A549 (cell line): Measurements from ENCODE around the gene OR52B2. TPM values are rescaled to one million over a fixed set of nuclear protein-coding genes. Genes with fewer than 3 reads are reported as not detected.

ENCODE experiments used
- ATAC-seq, 2 experiments: fragments of 200-7000 bp in 1 of 2; fragments of >200 bp in 1 of 2; cut with Nextera tagmentation in 1 of 2; cut with Tn5 transposase in 1 of 2; 3 replicates each; pipeline versions ENCODE4 v1.8.0 to v1.9.1; 2018 to 2020; ENCODE audit warnings: mild to moderate bottlenecking in 1 of 2, moderate library complexity in 1 of 2
- CTCF ChIA-PET: fragments of 300-600 bp; sonication (Branson Sonifier 250); formaldehyde crosslinking; extraction: SDS; loops from one replicate; lab custom pipeline; 2021; ENCODE audit warnings: antibody characterized with exemption, inconsistent platforms; lab: Yijun Ruan, JAX
- POLR2A ChIA-PET: fragments of 350-600 bp; formaldehyde crosslinking; extraction: SDS; loops from one replicate; lab custom pipeline; 2021; ENCODE audit warnings: antibody characterized with exemption, inconsistent platforms; lab: Yijun Ruan, JAX
- DNase-seq, 2 experiments: peaks; one replicate each; pipeline versions ENCODE4 v3.0.0 to v3.0.0-alpha.2; 2011 to 2016; ENCODE audit warnings: low read depth in 1 of 2, low spot score in 1 of 2
- FAIRE-seq: peaks from 2 replicates; lab custom pipeline; 2011; peaks lifted over from hg19 to GRCh38; lab: Jason Lieb, UNC
- H3K27ac ChIP-seq, 2 experiments: fragments of >200 bp; sonication (Bioruptor Twin); formaldehyde crosslinking; 3 replicates each; pipeline ENCODE4 v1.5.1; 2016 to 2017
- H3K4me1 ChIP-seq: fragments of >200 bp; sonication (Bioruptor Twin); formaldehyde crosslinking; 3 replicates; pipeline ENCODE4 v1.6.1; 2016
- H3K4me2 ChIP-seq: fragments of >200 bp; sonication (Bioruptor Twin); formaldehyde crosslinking; 3 replicates; pipeline ENCODE4 v1.6.1; 2016
- H3K4me3 ChIP-seq: fragments of >200 bp; sonication (Bioruptor Twin); formaldehyde crosslinking; 3 replicates; pipeline ENCODE4 v1.5.1; 2016
- H3K9me3 ChIP-seq: fragments of >200 bp; sonication (Bioruptor Twin); formaldehyde crosslinking; 3 replicates; pipeline ENCODE4 v1.6.1; 2016
- CBX8 ChIP-seq: fragments of 200-600 bp; sonication (generic); IDR thresholded peaks from 2 replicates; pipeline ENCODE4 v1.6.1; 2016
- CHD4 ChIP-seq: fragments of 200-600 bp; sonication (generic); IDR thresholded peaks from 2 replicates; pipeline ENCODE4 v1.6.1; 2016; ENCODE audit warnings: antibody characterized with exemption, mild to moderate bottlenecking, borderline replicate concordance
- EHMT2 ChIP-seq: fragments of 200-600 bp; sonication (generic); IDR thresholded peaks from 2 replicates; pipeline ENCODE4 v1.6.1; 2016; ENCODE audit warnings: antibody characterized with exemption, low read depth, mild to moderate bottlenecking, moderate library complexity
- EP300 ChIP-seq, 2 experiments: fragments of >200 bp; sonication (Bioruptor Twin); formaldehyde crosslinking; IDR thresholded peaks; 2 replicates in 1 of 2; 3 replicates in 1 of 2; pipeline ENCODE4 v1.6.1; 2016 to 2017
- ESRRA ChIP-seq: fragments of 150-350 bp; IDR thresholded peaks from 2 replicates; pipeline ENCODE4 v1.6.1; 2014; ENCODE audit warnings: mild to moderate bottlenecking, low read length, borderline replicate concordance
- GATA3 ChIP-seq: IDR thresholded peaks from 2 replicates; pipeline ENCODE4 v1.6.1; 2012; ENCODE audit warnings: borderline replicate concordance
- HDAC2 ChIP-seq: fragments of 200-600 bp; sonication (generic); IDR thresholded peaks from 2 replicates; pipeline ENCODE4 v1.6.1; 2016
- HOXA7 ChIP-seq: fragments of 250-450 bp; sonication (Bioruptor Pico); IDR thresholded peaks from 2 replicates; pipeline ENCODE4 v1.5.0; 2020; ENCODE audit warnings: mild to moderate bottlenecking, moderate library complexity
- JUN ChIP-seq, 2 experiments: fragments of >200 bp; sonication (Bioruptor Twin); formaldehyde crosslinking; IDR thresholded peaks; 2 replicates in 1 of 2; 3 replicates in 1 of 2; pipeline ENCODE4 v1.6.1; 2016 to 2017
- JUNB ChIP-seq: fragments of >200 bp; sonication (Bioruptor Twin); formaldehyde crosslinking; IDR thresholded peaks from 2 replicates; pipeline ENCODE4 v1.6.1; 2016
- KDM1A ChIP-seq: fragments of 200-600 bp; sonication (generic); IDR thresholded peaks from 2 replicates; pipeline ENCODE4 v1.6.1; 2016; ENCODE audit warnings: low read depth, mild to moderate bottlenecking
- MAFK ChIP-seq: fragments of 450-650 bp; IDR thresholded peaks from 2 replicates; pipeline ENCODE4 v1.6.1; 2014; ENCODE audit not compliant: partially characterized antibody
- MYC ChIP-seq: IDR thresholded peaks from 2 replicates; pipeline ENCODE4 v1.6.1; 2012; ENCODE audit warnings: mild to moderate bottlenecking, inconsistent platforms, low read length, improper control_type of control experiment, borderline replicate concordance
- POLR2A ChIP-seq: IDR thresholded peaks from 2 replicates; pipeline ENCODE4 v1.6.1; 2012; ENCODE audit warnings: mild to moderate bottlenecking, low read length
- POLR2AphosphoS2 ChIP-seq: conservative IDR thresholded peaks from 2 replicates; pipeline ENCODE4 v1.6.1; 2012; ENCODE audit warnings: low read length, improper control_type of control experiment, inconsistent platforms
- RAD21 ChIP-seq, 2 experiments: fragments of >200 bp in 1 of 2; sonication (Bioruptor Twin) in 1 of 2; formaldehyde crosslinking in 1 of 2; IDR thresholded peaks in 1 of 2; conservative IDR thresholded peaks in 1 of 2; 2 replicates in 1 of 2; 3 replicates in 1 of 2; pipeline ENCODE4 v1.6.1; 2012 to 2018; ENCODE audit warnings: inconsistent platforms in 1 of 2
- RARB ChIP-seq: fragments of 250-450 bp; sonication (Bioruptor Pico); IDR thresholded peaks from 2 replicates; pipeline ENCODE4 v1.8.0; 2021; ENCODE audit warnings: mild to moderate bottlenecking, moderate library complexity
- SMC3 ChIP-seq: fragments of >200 bp; sonication (Bioruptor Twin); formaldehyde crosslinking; IDR thresholded peaks from 3 replicates; pipeline ENCODE4 v1.6.1; 2018; ENCODE audit warnings: inconsistent platforms
- TFCP2L1 ChIP-seq: fragments of 250-450 bp; sonication (Bioruptor Pico); IDR thresholded peaks from 2 replicates; pipeline ENCODE4 v1.5.0; 2021; ENCODE audit warnings: mild to moderate bottlenecking
- ZC3H11A ChIP-seq: fragments of 450-650 bp; IDR thresholded peaks from 2 replicates; pipeline ENCODE4 v1.6.1; 2014; ENCODE audit warnings: antibody characterized with exemption, mild to moderate bottlenecking
- WGBS: methylation state at CpG from one replicate; pipeline ENCODE4 v1.1.6; 2017; ENCODE audit errors: missing lambda C conversion rate; 5-methylcytosine and 5-hydroxymethylcytosine counted together
- polyA plus RNA-seq, 4 experiments: library from polyadenylated mRNA; depleted of rRNA in 3 of 4; stranded (reverse); fragments of >200 nt; fragmentation: RNase III in 1 of 4; extraction: RNeasy Plus Mini Kit Qiagen cat#74134 plus additional on column Dnase treatment in 1 of 4; gene quantifications; 2 replicates in 3 of 4; 3 replicates in 1 of 4; pipeline ENCODE4 v1.2.3, GENCODE V29; 2011 to 2017
- TF ChIP-seq, protein P1 (sequence below): fragments of 250-450 bp; sonication (Bioruptor Pico); IDR thresholded peaks from 2 replicates; pipeline ENCODE4 v1.5.0; 2020; ENCODE audit warnings: low read depth, mild to moderate bottlenecking, moderate library complexity
- TF ChIP-seq, protein P2 (sequence below): IDR thresholded peaks from 2 replicates; pipeline ENCODE4 v1.6.1; 2012; ENCODE audit warnings: low read depth, borderline replicate concordance
- TF ChIP-seq, protein P3 (sequence below): fragments of 150-350 bp; IDR thresholded peaks from 2 replicates; pipeline ENCODE4 v1.6.1; 2014; ENCODE audit warnings: low read depth, mild to moderate bottlenecking, low read length

OR52B2 gene
- polyA plus RNA-seq, 2 of the 4 experiments (the other 2 are of a cell fraction), result not detected

DNA sequence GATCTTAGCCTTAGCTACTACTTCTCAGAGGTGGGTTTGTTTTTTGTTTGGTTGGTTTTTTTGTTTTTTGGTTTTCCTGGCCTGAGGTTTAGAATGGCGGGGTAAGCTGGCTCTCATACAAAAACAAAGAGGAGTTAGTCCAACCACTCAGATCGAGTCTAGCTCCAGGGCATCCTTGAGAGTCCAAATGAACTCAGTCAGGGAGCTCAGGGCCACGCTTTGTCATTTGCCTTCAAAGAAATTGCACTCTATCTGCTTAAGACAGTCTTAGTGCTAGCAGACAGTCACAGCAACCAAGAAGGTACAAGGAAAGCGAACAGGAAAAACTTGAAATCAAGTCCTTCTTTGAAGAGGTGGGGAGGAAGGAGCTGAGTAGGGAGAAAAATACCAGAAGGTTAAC lies 46.4 kb upstream of the OR52B2 start:
- H3K9me3 ChIP-seq, result no peaks in the 10 kb centered on the region
- no peak overlapping the region for H3K4me2 ChIP-seq
- CTCF ChIA-PET, result interaction anchor here (1.0 to 1.3 kb wide), 2 partner anchors 10 to 35 kb away, joined by 4 to 5 read pairs; no protein-coding TSS in a partner anchor
- no peak overlapping the region for H3K27ac ChIP-seq
- peaks cover 7% of the 10 kb centered on the region; the same call in 2 of the 3 replicates for H3K4me1 ChIP-seq
- no peak for FAIRE-seq
- no peak overlapping the region for H3K4me3 ChIP-seq
- POLR2A ChIA-PET, result no interaction called here
- no peak for TF ChIP-seq MYC
- no peak for DNase-seq
- 86% methylated on average over 4 of the region's 4 CpGs for WGBS
- ATAC-seq, result no peak

DNA sequence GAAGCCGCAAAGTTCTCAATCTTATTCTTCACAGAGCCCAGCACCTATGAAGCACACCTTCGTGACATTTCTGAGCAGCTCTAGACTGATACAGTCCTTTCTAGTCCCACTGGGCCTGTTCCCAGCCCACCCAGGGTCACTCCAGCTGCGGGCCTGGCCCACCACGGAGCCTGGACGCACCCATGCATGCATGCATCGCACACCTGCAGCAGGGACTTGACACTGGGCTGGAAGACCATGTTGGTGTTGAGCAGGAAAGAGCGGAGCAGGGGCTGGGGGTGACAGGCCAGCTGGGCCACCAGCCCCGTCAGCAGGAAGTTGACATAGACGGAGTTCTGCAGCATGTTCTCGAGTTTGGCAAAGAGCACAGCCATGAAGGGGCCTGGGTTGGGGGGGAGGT lies 44.4 kb upstream of the OR52B2 start:
- ChIA-PET POLR2A (no interaction called here), CTCF (interaction anchor here (1.3 kb wide), 1 partner anchor 10 kb away, joined by 3 read pairs; no protein-coding TSS in a partner anchor)
- no peak overlapping the region for H3K4me2 ChIP-seq
- peaks cover 4% of the 10 kb centered on the region; the same call in 2 of the 3 replicates for H3K4me1 ChIP-seq
- FAIRE-seq (no peak), DNase-seq (no peak), ATAC-seq (no peak)
- TF ChIP-seq SMC3 (no peak), MAFK (no peak), GATA3 (no peak), HOXA7 (CRISPR knock-in tag) (no peak), TFCP2L1 (no peak), EHMT2 (no peak), KDM1A (no peak), EP300 (IDR thresholded peaks at IDR 0.05) (no peak), CBX8 (no peak), JUN (IDR thresholded peaks at IDR 0.05) (no peak)
- TF ChIP-seq, protein P1, sequence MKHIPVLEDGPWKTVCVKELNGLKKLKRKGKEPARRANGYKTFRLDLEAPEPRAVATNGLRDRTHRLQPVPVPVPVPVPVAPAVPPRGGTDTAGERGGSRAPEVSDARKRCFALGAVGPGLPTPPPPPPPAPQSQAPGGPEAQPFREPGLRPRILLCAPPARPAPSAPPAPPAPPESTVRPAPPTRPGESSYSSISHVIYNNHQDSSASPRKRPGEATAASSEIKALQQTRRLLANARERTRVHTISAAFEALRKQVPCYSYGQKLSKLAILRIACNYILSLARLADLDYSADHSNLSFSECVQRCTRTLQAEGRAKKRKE, result no peak
- no peaks in the 10 kb centered on the region for H3K9me3 ChIP-seq
- 95% methylated on average over 8 of the region's 10 CpGs for WGBS
- no peak overlapping the region for H3K27ac ChIP-seq
- H3K4me3 ChIP-seq, result no peak overlapping the region

DNA sequence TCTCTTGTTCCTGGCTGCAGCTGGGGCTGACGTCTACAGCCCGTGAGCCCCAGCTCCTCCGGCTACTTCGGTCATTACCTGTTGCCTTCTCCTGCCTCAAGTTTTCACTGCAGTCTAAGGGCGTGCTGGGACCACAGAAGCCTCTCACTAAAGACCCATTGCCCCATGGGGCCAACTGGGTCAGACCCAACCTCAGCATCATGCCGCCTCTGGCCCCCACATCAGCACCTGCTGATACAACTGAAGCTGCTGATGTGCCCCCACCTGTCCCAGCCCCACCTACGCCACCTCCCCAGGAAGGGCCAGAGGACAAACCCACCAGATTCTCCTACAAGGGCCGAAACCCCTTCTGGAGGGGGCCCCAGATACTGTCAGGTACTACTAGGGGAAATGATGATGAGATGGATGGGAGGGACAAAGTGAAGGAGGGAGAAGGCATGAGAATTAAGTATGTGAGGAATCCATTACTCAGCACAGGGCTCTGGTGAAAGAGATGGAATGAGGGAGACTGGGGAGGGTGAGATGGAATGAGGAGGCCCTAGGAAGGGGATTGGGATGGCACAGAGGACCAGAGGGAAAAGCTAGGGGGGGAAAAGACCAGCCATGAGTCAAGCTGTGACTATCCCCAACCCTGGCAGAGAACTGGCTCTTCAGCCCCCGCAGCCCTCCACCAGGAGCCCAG lies 40.3 kb upstream of the OR52B2 start:
- ATAC-seq (no peak; a peak in 1 of 6 replicates), FAIRE-seq (no peak), DNase-seq (no peak)
- Histone ChIP-seq H3K4me3 (no peak overlapping the region), H3K4me2 (no peak overlapping the region), H3K27ac (no peak overlapping the region), H3K9me3 (no peaks in the 10 kb centered on the region), H3K4me1 (no peaks in the 10 kb centered on the region)
- 96% methylated on average over 8 of the region's 9 CpGs for WGBS
- TF ChIP-seq POLR2AphosphoS2 (no peak), CBX8 (no peak), JUNB (no peak), HDAC2 (no peak), POLR2A (no peak), CHD4 (no peak), MYC (no peak), GATA3 (no peak), ESRRA (no peak), JUN (IDR thresholded peaks at IDR 0.05) (no peak), ZC3H11A (no peak), RAD21 (conservative IDR thresholded peaks at IDR 0.05 in 1 of 2, IDR thresholded peaks at IDR 0.05 in 1 of 2) (no peak), RARB (CRISPR knock-in tag) (no peak)
- TF ChIP-seq, protein P1, result no peak
- TF ChIP-seq, protein P2, sequence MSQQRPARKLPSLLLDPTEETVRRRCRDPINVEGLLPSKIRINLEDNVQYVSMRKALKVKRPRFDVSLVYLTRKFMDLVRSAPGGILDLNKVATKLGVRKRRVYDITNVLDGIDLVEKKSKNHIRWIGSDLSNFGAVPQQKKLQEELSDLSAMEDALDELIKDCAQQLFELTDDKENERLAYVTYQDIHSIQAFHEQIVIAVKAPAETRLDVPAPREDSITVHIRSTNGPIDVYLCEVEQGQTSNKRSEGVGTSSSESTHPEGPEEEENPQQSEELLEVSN, result no peak
- TF ChIP-seq, protein P3, sequence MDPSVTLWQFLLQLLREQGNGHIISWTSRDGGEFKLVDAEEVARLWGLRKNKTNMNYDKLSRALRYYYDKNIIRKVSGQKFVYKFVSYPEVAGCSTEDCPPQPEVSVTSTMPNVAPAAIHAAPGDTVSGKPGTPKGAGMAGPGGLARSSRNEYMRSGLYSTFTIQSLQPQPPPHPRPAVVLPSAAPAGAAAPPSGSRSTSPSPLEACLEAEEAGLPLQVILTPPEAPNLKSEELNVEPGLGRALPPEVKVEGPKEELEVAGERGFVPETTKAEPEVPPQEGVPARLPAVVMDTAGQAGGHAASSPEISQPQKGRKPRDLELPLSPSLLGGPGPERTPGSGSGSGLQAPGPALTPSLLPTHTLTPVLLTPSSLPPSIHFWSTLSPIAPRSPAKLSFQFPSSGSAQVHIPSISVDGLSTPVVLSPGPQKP, result no peak
- CTCF ChIA-PET, result no interaction called here
- POLR2A ChIA-PET, result interaction anchor here (0.6 kb wide), 1 partner anchor 1756 kb away, joined by 4 read pairs; no protein-coding TSS in a partner anchor
